Muscle layer of colon (tissue), 2 donors: ENCODE measurements around the gene TRAF6.

Source experiments
- H3K27ac ChIP-seq: one replicate; pipeline ENCODE4 v1.7.0; 2013; ENCODE audit warnings: low read depth, mild to moderate bottlenecking, low read length, moderate library complexity
- H3K27me3 ChIP-seq, 2 donors: one replicate each; pipeline ENCODE4 v1.7.0; 2013; ENCODE audit warnings: low read length in 2 of 2, mild to moderate bottlenecking in 2 of 2; ENCODE audit not compliant: insufficient read depth in 2 of 2, control insufficient read depth in 1 of 2
- H3K36me3 ChIP-seq: one replicate; pipeline ENCODE4 v1.7.0; 2013; ENCODE audit warnings: mild to moderate bottlenecking, low read length; ENCODE audit not compliant: insufficient read depth
- H3K4me1 ChIP-seq: one replicate; pipeline ENCODE4 v1.7.0; 2013; ENCODE audit warnings: mild to moderate bottlenecking, low read length; ENCODE audit not compliant: insufficient read depth
- H3K4me3 ChIP-seq, 2 donors: one replicate each; pipeline ENCODE4 v1.7.0; 2013; ENCODE audit warnings: low read length in 2 of 2, low read depth in 1 of 2, mild to moderate bottlenecking in 1 of 2, moderate library complexity in 1 of 2
- H3K9ac ChIP-seq: one replicate; pipeline ENCODE4 v1.7.0; 2013; ENCODE audit warnings: low read length
- H3K9me3 ChIP-seq: one replicate; pipeline ENCODE4 v1.7.0; 2013; ENCODE audit warnings: mild to moderate bottlenecking, low read length
- donor health status: abdominal sarcoma.
- donor health status: Adenocarcinoma of cecum.

The TRAF6 gene

DNA sequence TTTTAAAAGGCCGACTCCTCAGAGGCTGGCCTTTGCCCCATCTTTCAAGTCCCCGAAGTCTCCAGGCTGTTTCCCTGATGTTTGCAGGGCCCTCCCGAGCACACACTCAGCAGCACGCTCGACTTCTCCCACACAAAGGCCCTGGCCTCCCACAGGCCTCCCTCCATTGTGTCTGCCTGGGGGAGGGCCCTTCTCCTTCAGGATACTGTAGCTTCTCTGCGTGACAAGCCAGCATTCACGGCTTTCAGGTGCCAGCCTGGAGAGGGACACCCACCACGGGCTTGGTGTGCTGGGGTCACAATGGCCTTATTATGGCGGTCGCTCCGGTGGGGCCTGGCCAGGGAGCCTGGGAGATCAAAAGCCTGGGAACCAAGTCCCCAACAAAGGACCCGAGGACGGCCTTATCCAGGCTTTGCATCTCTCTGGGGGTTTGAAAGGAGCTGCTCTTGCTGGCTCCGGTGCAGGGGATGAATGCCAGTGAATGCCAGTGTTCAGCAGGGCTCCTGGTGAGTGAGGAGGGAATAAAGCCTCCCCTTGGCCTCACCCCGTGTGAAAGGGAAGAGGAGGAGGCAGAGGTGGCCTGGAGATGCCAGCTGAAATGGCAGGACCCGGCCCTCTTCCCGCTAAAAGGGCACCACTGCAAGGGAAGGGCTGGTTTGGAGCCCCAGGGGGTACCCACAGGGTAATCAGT is 55.0 kb downstream of the TRAF6 start:
- Histone ChIP-seq H3K27me3 (no peaks in the 10 kb centered on the region), H3K9me3 (no peaks in the 10 kb centered on the region), H3K36me3 (no peaks in the 10 kb centered on the region), H3K4me1 (peaks cover under 1% of the 10 kb centered on the region), H3K4me3 (no peak overlapping the region), H3K9ac (no peak overlapping the region), H3K27ac (no peak overlapping the region)

DNA sequence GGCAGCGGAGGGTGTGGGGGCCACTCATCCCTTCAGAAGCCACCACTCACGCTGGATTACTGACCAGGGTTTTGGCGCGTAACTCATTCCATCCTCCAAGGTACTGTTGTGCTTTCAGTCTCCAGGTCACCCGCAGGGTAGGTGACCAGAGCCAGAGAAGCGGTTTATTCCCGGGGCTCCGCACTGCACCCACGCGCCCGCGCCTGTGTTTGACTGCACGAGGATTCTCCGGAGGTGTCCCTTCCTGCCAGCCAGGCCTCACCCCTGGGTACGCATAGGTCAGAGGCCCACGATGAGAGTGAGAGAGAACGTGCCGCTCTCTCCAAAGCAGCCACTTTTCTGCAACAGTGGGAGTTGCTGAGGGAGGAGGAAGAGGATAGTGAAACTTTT is 55.5 kb downstream of the TRAF6 start:
- no peaks in the 10 kb centered on the region for H3K9me3 ChIP-seq
- no peaks in the 10 kb centered on the region for H3K36me3 ChIP-seq
- no peak overlapping the region for H3K27ac ChIP-seq
- peaks cover 6% of the 10 kb centered on the region for H3K4me1 ChIP-seq
- no peak overlapping the region for H3K4me3 ChIP-seq
- H3K9ac ChIP-seq: no peak overlapping the region
- no peaks in the 10 kb centered on the region for H3K27me3 ChIP-seq

DNA sequence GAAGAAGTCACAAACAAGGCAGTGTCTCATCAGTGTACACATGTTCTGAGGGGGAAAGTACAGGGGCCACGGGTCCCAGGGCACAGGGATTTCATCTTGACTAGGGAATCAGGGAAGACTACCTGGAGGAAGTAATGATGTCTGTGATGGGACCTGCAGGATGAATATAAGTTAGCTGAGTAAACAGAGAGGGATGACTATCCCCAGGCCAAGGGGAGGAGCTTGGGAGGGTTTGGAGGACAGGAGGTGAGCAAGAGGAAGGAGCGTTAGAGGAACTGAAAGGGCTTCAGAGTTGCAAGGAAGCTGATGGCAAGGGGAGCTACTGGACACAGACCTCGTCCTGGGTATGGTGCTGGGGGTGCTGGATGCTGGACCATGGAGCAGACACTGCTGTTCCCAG is 56.4 kb downstream of the TRAF6 start:
- Histone ChIP-seq H3K9me3 (no peaks in the 10 kb centered on the region), H3K4me1 (peaks cover 7% of the 10 kb centered on the region)

DNA sequence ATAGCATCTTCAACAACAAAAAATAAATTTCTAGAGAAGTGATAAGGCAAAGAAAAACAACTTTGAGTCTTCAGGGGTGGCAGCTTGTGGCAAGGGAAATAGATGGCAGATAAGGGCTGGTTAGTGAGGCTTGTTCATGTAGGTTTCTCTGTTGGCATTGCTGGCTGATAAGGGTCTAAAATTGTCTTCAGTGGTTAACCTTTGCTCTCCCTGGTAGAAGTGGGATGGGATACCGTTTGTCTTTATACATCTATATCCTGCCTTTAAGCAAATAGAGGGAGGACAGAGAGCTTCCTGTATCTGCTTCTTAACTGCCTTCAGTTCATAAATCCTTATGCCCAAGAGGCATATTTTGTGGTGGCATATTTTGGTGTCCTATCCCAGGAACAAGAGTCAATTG is 57.1 kb downstream of the TRAF6 start:
- Histone ChIP-seq H3K36me3 (no peaks in the 10 kb centered on the region), H3K4me3 (no peak overlapping the region), H3K27ac (no peak overlapping the region), H3K9ac (no peak overlapping the region), H3K27me3 (no peaks in the 10 kb centered on the region), H3K4me1 (peaks cover 7% of the 10 kb centered on the region), H3K9me3 (no peaks in the 10 kb centered on the region)

More for the DNA sequence above, 56.4 kb downstream of the TRAF6 start:
- no peak overlapping the region for H3K9ac ChIP-seq
- no peak overlapping the region for H3K4me3 ChIP-seq
- H3K27me3 ChIP-seq: no peaks in the 10 kb centered on the region
- no peak overlapping the region for H3K27ac ChIP-seq
- no peaks in the 10 kb centered on the region for H3K36me3 ChIP-seq

DNA sequence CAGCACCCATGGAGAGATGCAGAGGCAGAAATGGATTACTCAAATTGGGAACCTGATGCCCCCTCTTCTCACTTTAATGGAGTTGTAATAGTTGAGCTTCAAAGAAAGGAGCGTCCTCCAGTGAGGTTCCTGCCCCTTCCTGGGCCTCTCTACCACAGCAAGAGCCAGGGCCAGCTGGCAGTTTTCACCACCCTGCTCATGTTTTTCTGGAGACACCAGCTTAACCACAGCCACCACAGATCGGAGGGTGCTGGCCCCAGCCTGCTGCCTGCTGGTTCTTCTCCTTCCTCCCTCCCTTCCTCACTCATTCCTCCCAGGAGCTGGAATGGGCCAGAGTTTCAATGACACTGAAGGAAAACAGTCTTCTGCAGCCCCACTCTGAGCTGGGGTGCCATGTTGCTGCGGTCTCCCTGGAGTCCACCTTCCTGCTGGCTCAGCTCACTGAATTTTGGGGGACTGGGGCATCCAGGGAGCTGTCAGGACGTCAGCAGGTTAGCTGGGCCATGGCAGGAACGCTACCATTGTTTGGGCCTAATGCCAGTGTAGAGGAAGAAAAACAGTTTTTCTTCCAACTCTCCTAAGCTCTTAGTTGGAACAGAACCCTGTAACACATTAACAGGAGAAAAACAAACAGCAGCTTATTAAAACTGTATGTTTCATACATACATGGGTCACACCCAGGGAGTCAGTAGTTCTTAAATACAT is 57.7 kb downstream of the TRAF6 start:
- no peaks in the 10 kb centered on the region for H3K27me3 ChIP-seq
- no peak overlapping the region for H3K4me3 ChIP-seq
- H3K4me1 ChIP-seq: peaks cover 7% of the 10 kb centered on the region
- H3K9ac ChIP-seq: no peak overlapping the region
- H3K9me3 ChIP-seq: no peaks in the 10 kb centered on the region
- no peak overlapping the region for H3K27ac ChIP-seq
- no peaks in the 10 kb centered on the region for H3K36me3 ChIP-seq

DNA sequence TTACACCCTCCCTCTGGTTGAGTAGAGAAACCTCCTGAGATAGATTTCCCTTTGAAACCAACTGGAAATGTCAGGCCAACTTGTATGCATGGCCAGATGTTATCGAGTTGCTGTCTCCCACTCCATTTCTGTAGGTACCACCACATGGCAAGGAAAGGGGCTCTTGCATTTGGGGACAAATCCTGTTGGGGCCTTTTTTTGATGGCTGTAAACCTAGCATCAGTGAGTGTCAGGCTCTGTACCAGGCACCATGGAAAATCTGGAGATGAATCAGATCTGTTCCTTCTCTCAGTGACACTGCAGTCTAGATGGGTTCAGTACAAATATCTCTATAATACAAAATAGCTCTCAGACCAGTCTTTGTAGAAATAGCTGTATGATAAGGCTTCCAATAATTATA is 58.4 kb downstream of the TRAF6 start:
- no peak overlapping the region for H3K27ac ChIP-seq
- H3K36me3 ChIP-seq: no peaks in the 10 kb centered on the region
- H3K9me3 ChIP-seq: no peaks in the 10 kb centered on the region
- H3K4me1 ChIP-seq: peaks cover 7% of the 10 kb centered on the region
- H3K4me3 ChIP-seq: no peak overlapping the region
- no peaks in the 10 kb centered on the region for H3K27me3 ChIP-seq
- H3K9ac ChIP-seq: no peak overlapping the region

DNA sequence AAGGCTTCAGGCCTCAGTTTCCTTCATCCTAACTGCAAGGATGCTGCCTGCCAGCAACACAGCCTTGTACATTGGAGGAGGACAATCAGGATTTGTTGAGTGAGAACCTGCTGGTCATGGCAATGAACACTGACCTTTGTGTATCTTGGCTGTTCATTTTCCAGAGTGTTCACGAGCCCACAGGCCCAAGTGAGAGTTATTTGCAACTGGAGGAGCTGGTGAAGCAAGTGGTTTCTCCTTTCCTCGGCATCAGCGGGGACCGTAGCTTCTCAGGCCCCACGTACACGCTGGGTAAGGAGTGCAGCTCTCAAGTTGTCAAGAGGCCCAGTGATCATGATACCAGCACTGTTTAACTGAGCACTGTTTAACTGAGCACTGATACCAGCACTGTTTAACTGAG is 59.0 kb downstream of the TRAF6 start:
- H3K9me3 ChIP-seq: no peaks in the 10 kb centered on the region
- no peak overlapping the region for H3K9ac ChIP-seq
- no peaks in the 10 kb centered on the region for H3K36me3 ChIP-seq
- H3K4me1 ChIP-seq: peaks cover 7% of the 10 kb centered on the region
- H3K27me3 ChIP-seq: no peaks in the 10 kb centered on the region
- no peak overlapping the region for H3K4me3 ChIP-seq
- no peak overlapping the region for H3K27ac ChIP-seq

DNA sequence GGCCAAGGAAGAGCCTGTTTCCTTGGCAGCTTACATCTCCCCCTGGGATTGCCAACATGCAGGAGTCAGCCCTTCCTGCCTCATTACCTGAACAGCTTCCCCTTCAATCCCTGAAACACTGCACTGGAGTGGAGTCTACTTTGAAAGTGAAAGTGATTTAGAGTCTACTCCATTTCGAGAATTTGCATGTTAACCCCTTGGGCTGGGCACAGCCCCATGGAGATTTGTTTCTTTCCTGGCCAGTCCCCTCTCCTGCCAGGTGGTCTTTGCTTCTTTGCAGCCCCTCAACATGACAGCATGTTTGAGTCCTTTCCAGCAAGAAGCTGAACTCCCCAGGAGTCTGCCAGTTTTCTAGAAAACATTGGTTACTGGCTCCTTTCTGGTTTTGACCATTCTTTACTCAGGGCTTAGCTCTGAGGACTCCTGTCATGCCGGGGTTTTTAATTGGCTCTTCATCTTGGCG is 59.9 kb downstream of the TRAF6 start:
- H3K27ac ChIP-seq: peak overlapping the region; percentile 29
- no peaks in the 10 kb centered on the region for H3K9me3 ChIP-seq
- H3K4me3 ChIP-seq: peak overlapping the region in 1 of 2 donors; percentile 18
- H3K36me3 ChIP-seq: no peaks in the 10 kb centered on the region
- peaks cover 7% of the 10 kb centered on the region for H3K4me1 ChIP-seq
- H3K27me3 ChIP-seq: no peaks in the 10 kb centered on the region
- H3K9ac ChIP-seq: no peak overlapping the region

DNA sequence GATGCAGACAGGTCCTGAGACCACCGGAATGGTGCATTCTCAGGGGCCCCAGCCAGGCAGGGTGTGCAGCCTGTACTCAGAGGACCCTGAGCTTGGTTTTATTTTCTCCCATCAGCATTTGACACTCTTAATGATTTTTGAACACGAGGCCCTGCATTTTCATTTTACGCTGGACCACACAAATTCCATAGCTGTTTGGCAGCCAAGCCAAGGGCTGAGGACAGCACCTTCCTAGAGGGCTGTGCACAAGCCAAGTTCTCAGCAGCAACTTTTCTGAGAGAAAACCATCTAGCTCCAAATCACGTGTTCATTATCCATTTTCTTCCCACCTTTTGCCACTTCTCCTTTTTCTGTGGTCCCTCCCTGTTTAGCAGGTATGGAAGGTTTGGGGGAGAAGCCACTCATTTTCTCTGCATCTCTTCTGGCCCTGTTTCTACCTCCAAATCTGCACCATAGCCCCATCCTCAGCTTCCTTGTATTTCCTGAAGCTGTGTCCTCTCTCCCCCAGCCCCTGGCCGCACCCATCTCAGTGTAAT is 60.4 kb downstream of the TRAF6 start:
- H3K4me3 ChIP-seq: peak overlapping the region in 1 of 2 donors; percentile 18
- no peaks in the 10 kb centered on the region for H3K27me3 ChIP-seq
- H3K4me1 ChIP-seq: peaks cover 7% of the 10 kb centered on the region
- no peaks in the 10 kb centered on the region for H3K9me3 ChIP-seq
- no peak overlapping the region for H3K27ac ChIP-seq
- H3K9ac ChIP-seq: no peak overlapping the region
- no peaks in the 10 kb centered on the region for H3K36me3 ChIP-seq

DNA sequence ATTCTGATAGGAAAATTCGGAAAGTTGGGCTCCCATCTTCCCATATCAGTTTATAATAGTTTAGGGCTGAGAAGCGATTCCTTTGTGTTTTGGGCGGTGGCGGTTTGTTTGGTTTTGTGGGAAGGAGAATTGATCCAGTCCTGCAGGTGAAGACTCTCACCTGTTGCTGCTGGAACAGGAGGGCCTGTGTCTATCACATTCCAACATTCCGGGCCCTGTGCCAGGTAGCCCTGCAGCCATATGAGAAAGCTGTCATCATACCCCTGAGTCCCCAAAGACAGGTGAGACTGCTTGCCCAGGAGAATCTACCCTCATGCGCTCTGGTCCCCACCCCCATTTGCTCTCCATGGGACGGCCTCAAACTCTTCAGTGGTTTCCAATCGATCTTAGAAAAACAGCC is 62.1 kb downstream of the TRAF6 start:
- Histone ChIP-seq H3K9me3 (no peaks in the 10 kb centered on the region), H3K27me3 (no peaks in the 10 kb centered on the region), H3K27ac (no peak overlapping the region), H3K4me1 (peaks cover 7% of the 10 kb centered on the region), H3K9ac (no peak overlapping the region), H3K36me3 (no peaks in the 10 kb centered on the region), H3K4me3 (no peak overlapping the region)

DNA sequence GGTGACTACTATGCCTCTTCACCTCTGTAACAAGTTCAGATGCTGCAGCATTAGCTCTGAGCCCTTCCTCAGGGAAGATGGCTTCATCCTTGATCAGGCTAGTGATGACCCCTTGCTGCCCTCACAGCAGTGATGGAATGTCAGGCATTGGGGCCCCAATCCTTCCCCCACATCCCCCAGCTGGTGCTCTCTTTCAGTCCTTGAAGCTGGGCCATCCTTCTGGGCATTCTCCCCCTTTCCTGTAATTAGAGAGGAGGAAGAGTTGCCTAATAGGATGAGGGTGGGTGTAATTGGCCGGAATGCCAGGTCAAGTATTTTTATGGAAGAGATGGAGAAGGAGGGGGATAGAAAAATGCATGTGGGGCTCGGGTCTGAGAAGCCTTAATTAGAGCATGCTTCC is 62.6 kb downstream of the TRAF6 start:
- Histone ChIP-seq H3K4me3 (no peak overlapping the region), H3K27ac (no peak overlapping the region), H3K4me1 (peaks cover 7% of the 10 kb centered on the region), H3K9ac (no peak overlapping the region), H3K27me3 (no peaks in the 10 kb centered on the region), H3K9me3 (no peaks in the 10 kb centered on the region), H3K36me3 (no peaks in the 10 kb centered on the region)
